PC-9 (cell line): ENCODE data around the gene RPS6KA3.

Source experiments
- EZH2 ChIP-seq: fragments of 200-600 bp; sonication (generic); IDR thresholded peaks from 2 replicates; pipeline ENCODE4 v1.8.0; 2017; ENCODE audit warnings: antibody characterized with exemption, low read depth
- TF ChIP-seq, protein P1 (sequence below): fragments of 200-600 bp; sonication (generic); conservative IDR thresholded peaks from 2 replicates; pipeline ENCODE4 v1.6.1; 2017; ENCODE audit warnings: mixed run types, antibody characterized with exemption, mild to moderate bottlenecking, moderate library complexity

DNA sequence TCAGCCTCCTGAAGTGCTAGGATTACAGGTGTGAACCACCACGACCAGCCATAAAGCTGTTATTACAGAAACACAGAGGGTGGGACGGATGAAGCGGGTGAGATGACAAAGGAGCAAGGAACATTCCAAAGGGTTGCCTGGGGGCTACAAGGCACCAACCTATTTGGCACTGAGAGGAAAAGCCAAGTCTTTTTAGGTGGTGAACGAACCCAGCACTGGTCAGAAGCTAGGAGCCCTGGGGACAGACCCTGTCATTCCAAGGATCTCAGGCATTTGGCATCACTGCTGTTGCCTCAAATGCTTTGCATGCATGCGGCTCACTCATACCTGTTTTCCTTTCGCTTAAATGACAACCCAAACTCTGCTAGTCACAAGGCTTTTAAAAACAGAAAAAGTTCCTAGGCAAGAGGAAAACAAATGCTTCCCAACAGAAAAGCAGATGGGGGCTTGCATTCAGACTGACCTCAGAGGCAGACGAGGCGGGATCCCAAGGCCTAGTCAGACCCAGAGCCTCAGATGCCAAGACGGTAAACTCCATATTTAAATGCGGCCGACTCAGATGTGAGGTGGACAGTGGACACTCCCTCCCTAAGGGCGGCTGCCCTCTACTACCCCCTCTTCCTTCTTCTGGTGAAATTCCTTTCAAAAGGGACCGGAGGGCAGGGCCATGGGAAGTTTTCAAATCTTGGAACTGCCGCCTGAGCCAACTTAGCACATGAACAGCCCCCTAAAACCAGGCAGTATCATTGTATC is 154.5 kb downstream of the RPS6KA3 start:
- TF ChIP-seq, protein P1, sequence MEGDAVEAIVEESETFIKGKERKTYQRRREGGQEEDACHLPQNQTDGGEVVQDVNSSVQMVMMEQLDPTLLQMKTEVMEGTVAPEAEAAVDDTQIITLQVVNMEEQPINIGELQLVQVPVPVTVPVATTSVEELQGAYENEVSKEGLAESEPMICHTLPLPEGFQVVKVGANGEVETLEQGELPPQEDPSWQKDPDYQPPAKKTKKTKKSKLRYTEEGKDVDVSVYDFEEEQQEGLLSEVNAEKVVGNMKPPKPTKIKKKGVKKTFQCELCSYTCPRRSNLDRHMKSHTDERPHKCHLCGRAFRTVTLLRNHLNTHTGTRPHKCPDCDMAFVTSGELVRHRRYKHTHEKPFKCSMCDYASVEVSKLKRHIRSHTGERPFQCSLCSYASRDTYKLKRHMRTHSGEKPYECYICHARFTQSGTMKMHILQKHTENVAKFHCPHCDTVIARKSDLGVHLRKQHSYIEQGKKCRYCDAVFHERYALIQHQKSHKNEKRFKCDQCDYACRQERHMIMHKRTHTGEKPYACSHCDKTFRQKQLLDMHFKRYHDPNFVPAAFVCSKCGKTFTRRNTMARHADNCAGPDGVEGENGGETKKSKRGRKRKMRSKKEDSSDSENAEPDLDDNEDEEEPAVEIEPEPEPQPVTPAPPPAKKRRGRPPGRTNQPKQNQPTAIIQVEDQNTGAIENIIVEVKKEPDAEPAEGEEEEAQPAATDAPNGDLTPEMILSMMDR, result no peak
- TF ChIP-seq EZH2, result no peak
